HL-60/S4 treated with phorbol 12-myristate 13-acetate at 8.2 ng/mL for 4 days and 3 days (cell line): ENCODE data around the gene MRE11.

Experiments used
- in situ Hi-C: fragments of 300-500 bp; cut with MboI; formaldehyde crosslinking; loops from 2 replicates; pipeline ENCODE4 v1.15.0; 2022; ENCODE audit warnings: low sequenced_read_pairs

Gene MRE11

DNA sequence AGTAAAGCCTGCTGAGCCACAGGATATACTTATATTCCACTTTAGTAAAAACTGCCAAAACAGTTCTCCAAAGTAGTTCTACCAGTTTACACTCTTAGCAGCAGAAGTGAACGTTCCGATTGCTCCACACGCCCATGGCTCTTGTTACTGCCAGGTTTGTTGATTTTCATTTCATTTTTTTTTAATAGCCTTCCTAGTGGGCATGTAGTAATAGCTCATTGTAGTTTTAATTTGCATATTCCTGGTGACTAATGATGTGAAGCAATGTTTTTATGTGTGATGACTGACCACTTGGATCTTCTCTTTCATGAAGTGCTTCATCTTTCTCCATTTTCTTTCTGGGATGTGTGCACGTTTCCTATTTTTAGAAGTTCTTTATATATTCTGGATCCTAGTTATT is 13.8 kb upstream of the MRE11 start:
- in situ Hi-C loops, result loop anchor here (10.0 kb wide), 1 partner anchor 183 kb away; no protein-coding TSS in a partner anchor

GRCh38 chr11:94506513-94506912 is 12.9 kb upstream of the MRE11 start:
- in situ Hi-C loops, result loop anchor here (10.0 kb wide), 1 partner anchor 182 kb away; no protein-coding TSS in a partner anchor

GRCh38 chr11:94504689-94505293 is 11.1 kb upstream of the MRE11 start:
- in situ Hi-C loops, result loop anchor here (10.0 kb wide), 1 partner anchor 180 kb away; no protein-coding TSS in a partner anchor

DNA sequence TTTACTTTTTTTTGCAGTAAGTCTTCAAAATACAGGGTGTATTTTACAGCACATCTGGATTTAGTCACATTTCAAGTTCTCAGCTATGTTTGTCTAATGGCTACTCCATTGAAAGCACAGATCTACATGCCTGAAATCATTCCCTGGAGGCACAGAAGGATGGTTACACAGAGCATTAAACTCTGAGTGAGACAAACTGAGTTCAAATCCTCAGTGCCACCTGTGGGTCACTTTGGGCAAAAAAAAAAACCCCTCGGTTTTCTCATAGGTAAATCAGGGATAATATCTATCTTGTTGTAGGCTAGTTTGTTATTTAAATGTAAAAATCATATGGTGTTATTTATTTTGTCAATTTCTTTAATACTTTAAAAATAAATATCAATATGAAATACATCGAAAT is 7.9 kb upstream of the MRE11 start:
- in situ Hi-C loops, result loop anchor here (10.0 kb wide), 1 partner anchor 177 kb away; no protein-coding TSS in a partner anchor

- in situ Hi-C loops, result loop anchor here (10.0 kb wide), 1 partner anchor 175 kb away; no protein-coding TSS in a partner anchor
Observed at GRCh38 chr11:94500181-94500580, 6.5 kb upstream of the MRE11 start.

GRCh38 chr11:94494126-94494680 is 559 bp upstream of the MRE11 start:
- in situ Hi-C loops, result no loop called here

DNA sequence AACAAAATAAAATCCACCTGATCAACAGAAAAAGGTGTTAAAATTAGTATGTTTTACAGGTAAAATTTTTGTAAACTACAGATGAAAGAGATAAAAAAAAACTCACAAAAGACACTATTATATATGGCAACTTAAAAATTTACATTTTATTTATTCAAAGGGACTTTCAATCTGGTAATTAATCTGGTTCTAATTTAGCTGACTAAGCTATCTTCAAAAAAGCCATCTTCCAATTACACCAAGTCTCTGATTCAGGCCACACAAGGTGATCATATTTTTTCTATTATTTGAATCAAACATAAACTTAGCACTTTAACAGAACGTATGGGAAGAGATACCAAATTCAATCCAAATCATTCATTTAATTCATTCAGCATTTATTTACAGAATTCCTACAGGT is 7.6 kb downstream of the MRE11 start:
- in situ Hi-C loops, result no loop called here

GRCh38 chr11:94481342-94481741 is 12.3 kb downstream of the MRE11 start:
- in situ Hi-C loops, result no loop called here

- in situ Hi-C loops, result no loop called here
Observed at GRCh38 chr11:94477624-94478023, 16.0 kb downstream of the MRE11 start.

- in situ Hi-C loops, result no loop called here
Observed at GRCh38 chr11:94472916-94473799, 20.5 kb downstream of the MRE11 start.

DNA sequence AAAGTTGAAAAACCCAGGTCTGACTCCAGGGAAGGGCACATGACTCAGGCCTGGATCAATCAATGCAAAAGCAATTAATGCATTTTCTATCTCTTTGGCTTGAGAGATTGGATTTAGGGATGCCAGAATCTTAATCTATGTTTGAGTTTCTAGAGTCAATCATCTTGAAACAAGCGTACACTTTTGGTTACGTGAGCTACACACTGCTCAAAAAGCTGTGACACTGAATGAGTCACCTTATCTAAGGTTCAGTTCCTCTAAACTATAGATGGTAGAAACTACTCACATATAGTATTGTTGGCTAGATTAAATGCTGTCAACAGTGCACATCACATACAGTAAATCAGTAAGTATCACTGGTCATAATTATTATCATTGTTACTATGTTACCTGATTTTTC is 24.2 kb downstream of the MRE11 start:
- in situ Hi-C loops, result no loop called here

DNA sequence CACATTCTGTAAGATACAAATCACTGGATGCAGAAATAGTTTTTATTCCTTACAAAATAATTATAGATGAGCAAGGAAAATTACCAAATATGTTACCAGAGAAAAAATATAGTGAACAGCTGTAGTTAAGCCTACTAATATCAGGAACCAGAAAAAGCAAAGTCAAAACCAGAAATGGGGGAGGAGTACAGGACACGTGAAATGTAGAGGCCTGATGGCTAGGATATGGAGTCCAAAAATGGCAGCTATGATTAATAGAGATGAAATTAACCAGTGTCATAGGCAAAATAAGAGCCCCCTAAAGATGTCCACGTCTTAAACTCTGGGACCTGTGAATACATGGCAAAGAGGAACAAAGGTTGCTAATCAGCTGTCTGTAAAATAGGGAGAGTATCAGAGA is 34.1 kb downstream of the MRE11 start:
- in situ Hi-C loops, result no loop called here

DNA sequence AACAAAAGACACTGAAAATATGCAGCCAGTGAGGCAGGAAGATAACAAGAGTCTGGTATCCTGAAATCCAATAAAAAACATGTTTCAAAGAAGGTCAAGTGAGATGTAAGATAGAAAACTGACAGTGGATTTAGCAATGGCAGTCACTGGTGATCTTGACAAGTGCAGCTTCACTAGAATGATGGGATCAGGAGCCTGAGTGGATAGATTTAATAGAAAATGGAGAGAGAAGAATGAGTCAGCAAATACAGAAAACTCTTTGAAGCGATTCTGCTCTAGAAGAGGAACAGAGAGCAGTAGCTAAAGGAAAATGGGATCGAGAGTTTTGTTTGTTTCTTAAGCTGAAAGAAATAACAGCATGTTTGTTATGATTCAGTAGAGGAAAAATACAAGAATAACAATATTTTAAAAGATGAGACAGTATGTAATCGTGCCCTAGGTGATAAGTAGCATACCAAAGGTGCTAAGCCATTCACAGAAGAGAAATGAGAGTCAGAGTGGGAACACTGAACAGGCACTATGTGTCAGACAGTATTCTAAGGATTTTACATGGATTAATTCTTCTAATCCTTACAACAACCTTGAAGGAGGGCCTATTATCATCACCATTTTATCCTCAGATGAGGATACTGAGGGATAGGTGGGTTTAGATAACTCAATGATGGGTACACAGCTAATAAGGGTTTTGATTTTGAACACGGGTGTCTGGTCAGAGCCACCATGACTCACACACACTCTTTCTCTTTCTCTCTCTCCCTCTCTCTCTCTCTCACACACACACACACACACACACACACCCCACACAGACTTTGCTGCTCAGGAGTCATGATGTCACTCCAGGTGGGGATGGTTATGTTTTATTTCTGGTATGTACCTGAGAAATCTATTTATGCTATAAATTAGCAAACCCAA is 36.3 kb downstream of the MRE11 start:
- in situ Hi-C loops, result no loop called here

DNA sequence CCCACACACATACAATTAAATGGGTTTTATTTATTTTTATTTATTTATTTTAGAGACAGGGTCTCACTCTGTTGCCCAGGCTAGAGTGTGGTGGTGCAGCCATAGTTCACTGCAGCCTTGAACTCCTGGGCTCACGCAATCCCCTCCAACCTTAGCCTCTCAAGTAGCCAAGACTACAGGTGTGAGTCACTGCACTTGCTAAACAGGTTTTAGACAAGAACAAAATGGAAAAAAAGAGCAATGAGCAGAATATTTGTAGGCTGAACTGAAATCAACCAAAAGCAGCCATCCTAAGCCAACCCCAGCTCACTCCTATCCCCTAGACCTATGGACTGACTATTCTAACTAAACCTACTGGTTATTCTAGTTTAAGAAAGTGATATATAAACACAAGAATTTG is 37.8 kb downstream of the MRE11 start:
- in situ Hi-C loops, result no loop called here

DNA sequence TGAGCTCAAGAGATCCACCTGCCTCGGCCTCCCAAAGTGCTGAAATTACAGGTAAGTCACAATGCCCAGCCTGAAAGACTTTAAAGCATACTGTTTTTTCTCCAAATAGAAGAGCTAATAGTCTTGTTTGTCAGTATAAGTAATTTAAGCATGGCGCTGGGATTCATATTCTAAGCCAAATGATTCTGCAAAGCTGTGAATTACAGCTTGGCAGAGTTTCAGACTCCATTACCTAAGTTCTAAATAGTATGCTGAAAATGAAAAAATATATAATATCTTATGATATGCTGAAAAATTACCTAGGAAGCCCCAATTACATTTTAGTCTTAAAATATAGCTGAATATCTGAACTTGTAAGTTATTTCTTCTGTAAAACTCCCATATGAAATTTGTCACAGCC is 39.3 kb downstream of the MRE11 start:
- in situ Hi-C loops, result no loop called here

GRCh38 chr11:94452988-94453387 is 40.7 kb downstream of the MRE11 start:
- in situ Hi-C loops, result no loop called here

DNA sequence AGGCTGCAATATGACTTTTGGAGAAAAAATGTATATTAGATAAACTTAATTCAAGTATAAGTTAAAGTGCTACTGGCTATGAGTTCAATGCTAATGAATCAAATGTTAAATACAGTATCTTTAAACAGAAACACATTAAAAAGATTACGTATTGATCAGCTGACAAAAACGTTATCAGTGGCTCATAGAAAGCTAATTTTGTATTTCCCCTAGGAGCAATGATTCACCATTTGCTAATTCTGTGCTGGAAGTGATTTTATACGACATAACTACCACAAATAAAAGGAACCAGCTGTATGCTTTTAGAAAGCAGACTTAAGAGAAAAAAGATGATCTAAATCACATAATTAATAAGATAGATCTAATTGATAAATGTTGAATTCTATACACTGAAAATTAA is 43.6 kb downstream of the MRE11 start:
- in situ Hi-C loops, result no loop called here

GRCh38 chr11:94449437-94449836 is 44.2 kb downstream of the MRE11 start:
- in situ Hi-C loops, result no loop called here

DNA sequence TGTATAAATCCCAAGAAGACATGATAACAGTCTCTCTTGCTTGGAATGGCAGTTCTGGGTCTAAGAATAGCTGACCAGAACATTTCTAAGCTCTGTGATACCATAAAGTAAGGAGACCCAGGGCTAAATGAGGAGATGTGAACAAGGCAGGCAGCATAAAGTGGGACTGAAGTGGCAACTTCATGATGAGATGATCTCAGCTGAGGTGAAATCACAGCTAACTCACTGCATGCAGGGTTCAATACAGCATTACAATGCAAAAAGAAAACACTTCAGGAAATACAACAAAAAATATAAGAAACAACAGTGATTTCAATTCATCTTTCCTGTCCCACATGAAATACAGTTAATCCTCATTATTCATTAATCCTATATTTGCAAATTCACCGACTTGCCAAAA is 44.6 kb downstream of the MRE11 start:
- in situ Hi-C loops, result no loop called here

DNA sequence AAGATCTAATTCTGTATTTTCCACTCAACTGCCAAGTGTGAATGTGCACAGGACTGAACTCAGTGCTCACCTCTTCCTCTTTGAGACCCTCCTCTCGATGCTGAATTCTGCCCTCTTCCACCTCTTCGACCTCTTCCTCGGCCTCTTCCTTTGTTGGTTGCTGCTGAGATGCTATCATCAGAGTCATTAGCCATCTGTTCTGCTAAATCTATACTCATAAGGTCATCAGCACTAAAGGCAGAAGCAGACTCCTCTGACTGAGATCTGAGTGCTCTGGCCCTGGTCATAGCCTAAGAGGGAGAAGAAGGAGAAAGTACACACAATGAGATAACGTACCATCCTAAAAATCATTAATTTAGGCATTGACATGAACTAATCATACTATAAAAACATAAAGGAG is 46.5 kb downstream of the MRE11 start:
- in situ Hi-C loops, result no loop called here

GRCh38 chr11:94445641-94446040 is 48.0 kb downstream of the MRE11 start:
- in situ Hi-C loops, result no loop called here
